NCI-H526 treated with DMSO at 0.1 percent for 48 hours (cell line): Measurements from ENCODE around the gene DCTN5.

Experiments
- DNase-seq: peaks from one replicate; lab custom pipeline; 2025; lab: John Stamatoyannopoulos, UW

DCTN5 gene

GRCh38 chr16:23663918-23664317 is 22.7 kb downstream of the DCTN5 start:
- no peak for DNase-seq

GRCh38 chr16:23666571-23667354 is 25.5 kb downstream of the DCTN5 start:
- no peak for DNase-seq

GRCh38 chr16:23667355-23667659 is 26.0 kb downstream of the DCTN5 start:
- DNase-seq, result no peak

GRCh38 chr16:23668225-23668624 is 27.0 kb downstream of the DCTN5 start:
- DNase-seq, result no peak

- DNase-seq, result no peak
Observed at GRCh38 chr16:23668873-23669272, 27.6 kb downstream of the DCTN5 start.

- DNase-seq, result no peak
Observed at GRCh38 chr16:23670137-23670776, 29.0 kb downstream of the DCTN5 start.

- DNase-seq, result no peak
Observed at GRCh38 chr16:23673971-23674614, 32.8 kb downstream of the DCTN5 start.

GRCh38 chr16:23676924-23677480 is 35.7 kb downstream of the DCTN5 start:
- DNase-seq, result no peak

GRCh38 chr16:23678430-23679273 is 37.4 kb downstream of the DCTN5 start, which contains the start of gene PLK1:
Gene PLK1, plus strand, starts transcription at chr16:23678889. Its CDS starts 44 bp downstream, at chr16:23678933.
- peak; percentile 84 for DNase-seq

- DNase-seq, result peak; percentile 6
Observed at GRCh38 chr16:23679274-23679985, 38.2 kb downstream of the DCTN5 start.

- DNase-seq, result no peak
Observed at GRCh38 chr16:23679986-23680336, 38.7 kb downstream of the DCTN5 start.

- no peak for DNase-seq
Observed at GRCh38 chr16:23682181-23682580, 40.9 kb downstream of the DCTN5 start.

- no peak for DNase-seq
Observed at GRCh38 chr16:23683487-23683886, 42.2 kb downstream of the DCTN5 start.

GRCh38 chr16:23687034-23687808 is 46.0 kb downstream of the DCTN5 start:
- DNase-seq, result no peak

GRCh38 chr16:23689442-23690187 is 48.3 kb downstream of the DCTN5 start:
- DNase-seq, result no peak

- DNase-seq, result no peak
Observed at GRCh38 chr16:23690771-23691482, 49.7 kb downstream of the DCTN5 start.

- DNase-seq, result no peak
Observed at GRCh38 chr16:23691483-23692189, 50.4 kb downstream of the DCTN5 start.

- DNase-seq, result no peak
Observed at GRCh38 chr16:23692190-23692837, 51.0 kb downstream of the DCTN5 start.
